MCF 10A (cell line): ENCODE measurements around the gene NYNRIN. TPM values are rescaled to one million over a fixed set of nuclear protein-coding genes. Genes with fewer than 3 reads are reported as not detected.

Experiments
- BruUV-seq: library from RNA; stranded (reverse); fragments of 400-500 nt; replicated peaks from 2 replicates; lab custom pipeline; 2021; lab: Mats Ljungman, UMichigan
- CTCF ChIA-PET: fragments of 300-600 bp; sonication (Branson Sonifier 250); formaldehyde crosslinking; extraction: SDS; loops from one replicate; lab custom pipeline; 2021; ENCODE audit warnings: antibody characterized with exemption, inconsistent platforms; lab: Yijun Ruan, JAX
- POLR2A ChIA-PET: fragments of 300-600, 350-650 bp; sonication (Branson Sonifier 250); formaldehyde crosslinking; extraction: SDS; loops from one replicate; lab custom pipeline; 2020; ENCODE audit warnings: antibody characterized with exemption, inconsistent platforms; lab: Yijun Ruan, JAX
- DNase-seq: peaks from one replicate; pipeline ENCODE4 v3.0.0-alpha.2; 2018; ENCODE audit not compliant: unreplicated experiment
- H3K27ac Mint-ChIP-seq: one replicate; pipeline ENCODE4 v1.8.0; 2022; ENCODE audit warnings: mild to moderate bottlenecking, low read depth, mixed read lengths; ENCODE audit not compliant: unreplicated experiment
- H3K27me3 Mint-ChIP-seq: one replicate; pipeline ENCODE4 v1.8.0; 2022; ENCODE audit warnings: mixed read lengths; ENCODE audit not compliant: insufficient read depth, unreplicated experiment
- H3K36me3 Mint-ChIP-seq: one replicate; pipeline ENCODE4 v1.8.0; 2022; ENCODE audit warnings: mild to moderate bottlenecking, moderate library complexity, mixed read lengths; ENCODE audit not compliant: insufficient read depth, unreplicated experiment
- H3K4me1 Mint-ChIP-seq: one replicate; pipeline ENCODE4 v1.8.0; 2022; ENCODE audit warnings: mixed read lengths; ENCODE audit not compliant: insufficient read depth, unreplicated experiment
- H3K4me3 Mint-ChIP-seq: one replicate; pipeline ENCODE4 v1.8.0; 2022; ENCODE audit warnings: mild to moderate bottlenecking, moderate library complexity, mixed read lengths; ENCODE audit not compliant: unreplicated experiment
- H3K9me3 Mint-ChIP-seq: one replicate; pipeline ENCODE4 v1.8.0; 2022; ENCODE audit warnings: mixed read lengths; ENCODE audit not compliant: unreplicated experiment
- intact Hi-C: fragments of 100-400 bp; cut with micrococcal nuclease; formaldehyde crosslinking; loops from 2 replicates; pipeline ENCODE4 v1.14.1; 2022
- total RNA-seq: library from RNA; stranded (reverse); gene quantifications from 2 replicates; pipeline ENCODE4 v1.2.3, GENCODE V29; 2022
- TF ChIP-seq, protein P1 (sequence below): fragments of 200-600 bp; IDR thresholded peaks from one replicate; pipeline ENCODE4 v1.8.0; 2022; ENCODE audit warnings: antibody characterized with exemption, mild to moderate bottlenecking; ENCODE audit not compliant: unreplicated experiment

NYNRIN gene
- total RNA-seq, 1 experiment from 2014 or later, result not detected

DNA sequence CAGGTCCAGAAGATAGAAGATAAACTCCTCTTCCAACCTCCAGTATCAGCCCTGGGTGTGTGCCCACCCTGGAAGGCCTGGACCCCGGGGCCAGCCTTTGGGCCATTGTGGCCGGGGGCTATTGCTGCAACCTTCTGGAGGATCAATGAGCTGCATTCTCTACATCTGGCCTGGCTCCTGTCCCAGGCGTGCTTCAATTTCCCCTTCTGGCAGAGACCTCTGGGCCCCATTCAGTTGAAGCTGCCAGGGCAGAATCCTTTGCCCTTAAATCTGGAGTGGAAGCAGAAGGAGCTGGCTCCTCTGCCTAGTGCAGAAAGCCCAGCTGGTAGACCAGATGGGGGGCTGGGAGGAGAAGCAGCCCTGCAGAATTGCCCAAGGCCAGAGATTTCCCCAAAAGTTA, 10.0 kb downstream of the NYNRIN start:
- ChIA-PET POLR2A (interaction anchor here (0.6 to 1.3 kb wide), 3 partner anchors 13 to 194 kb away, joined by 3 to 6 read pairs (median 5); no protein-coding TSS in a partner anchor), CTCF (interaction anchor here (0.6 to 10.5 kb wide), 18 partner anchors 8 to 78 kb away, joined by 3 to 109 read pairs (median 5); partner anchors contain the start of gene ADCY4)
- H3K4me3 Mint-ChIP-seq, result no peak overlapping the region
- DNase-seq, result no peak
- BruUV-seq, result no TSS peak
- H3K36me3 Mint-ChIP-seq, result no peaks in the 10 kb centered on the region
- no peaks in the 10 kb centered on the region for H3K9me3 Mint-ChIP-seq
- intact Hi-C loops, result no loop called here
- H3K27ac Mint-ChIP-seq, result no peak overlapping the region
- peaks cover 6% of the 10 kb centered on the region for H3K4me1 Mint-ChIP-seq
- TF ChIP-seq, protein P1, sequence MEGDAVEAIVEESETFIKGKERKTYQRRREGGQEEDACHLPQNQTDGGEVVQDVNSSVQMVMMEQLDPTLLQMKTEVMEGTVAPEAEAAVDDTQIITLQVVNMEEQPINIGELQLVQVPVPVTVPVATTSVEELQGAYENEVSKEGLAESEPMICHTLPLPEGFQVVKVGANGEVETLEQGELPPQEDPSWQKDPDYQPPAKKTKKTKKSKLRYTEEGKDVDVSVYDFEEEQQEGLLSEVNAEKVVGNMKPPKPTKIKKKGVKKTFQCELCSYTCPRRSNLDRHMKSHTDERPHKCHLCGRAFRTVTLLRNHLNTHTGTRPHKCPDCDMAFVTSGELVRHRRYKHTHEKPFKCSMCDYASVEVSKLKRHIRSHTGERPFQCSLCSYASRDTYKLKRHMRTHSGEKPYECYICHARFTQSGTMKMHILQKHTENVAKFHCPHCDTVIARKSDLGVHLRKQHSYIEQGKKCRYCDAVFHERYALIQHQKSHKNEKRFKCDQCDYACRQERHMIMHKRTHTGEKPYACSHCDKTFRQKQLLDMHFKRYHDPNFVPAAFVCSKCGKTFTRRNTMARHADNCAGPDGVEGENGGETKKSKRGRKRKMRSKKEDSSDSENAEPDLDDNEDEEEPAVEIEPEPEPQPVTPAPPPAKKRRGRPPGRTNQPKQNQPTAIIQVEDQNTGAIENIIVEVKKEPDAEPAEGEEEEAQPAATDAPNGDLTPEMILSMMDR, result no peak
- H3K27me3 Mint-ChIP-seq, result no peaks in the 10 kb centered on the region

DNA sequence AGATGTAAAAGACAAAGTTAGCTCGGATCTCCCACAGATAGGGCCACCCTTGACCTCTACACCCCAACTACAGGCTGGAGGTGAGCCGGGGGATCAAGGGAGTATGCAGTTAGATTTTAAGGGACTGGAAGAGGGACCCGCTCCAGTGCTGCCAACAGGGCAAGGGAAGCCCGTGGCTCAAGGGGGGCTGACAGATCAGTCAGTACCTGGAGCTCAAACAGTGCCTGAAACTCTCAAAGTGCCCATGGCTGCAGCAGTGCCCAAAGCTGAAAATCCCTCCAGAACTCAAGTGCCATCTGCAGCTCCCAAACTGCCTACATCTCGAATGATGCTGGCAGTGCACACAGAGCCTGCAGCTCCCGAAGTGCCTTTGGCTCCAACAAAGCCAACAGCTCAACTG, 10.4 kb downstream of the NYNRIN start:
- no peak for DNase-seq
- TF ChIP-seq, protein P1, result no peak
- Mint-ChIP-seq H3K4me1 (peaks cover 1% of the 10 kb centered on the region), H3K36me3 (no peaks in the 10 kb centered on the region), H3K27ac (no peak overlapping the region), H3K4me3 (no peak overlapping the region), H3K9me3 (no peaks in the 10 kb centered on the region), H3K27me3 (no peaks in the 10 kb centered on the region)
- BruUV-seq, result no TSS peak
- ChIA-PET CTCF (interaction anchor here (1.0 to 10.5 kb wide), 18 partner anchors 8 to 79 kb away, joined by 3 to 109 read pairs (median 6); partner anchors contain the start of gene ADCY4), POLR2A (interaction anchor here (0.6 to 1.3 kb wide), 4 partner anchors 13 to 194 kb away, joined by 3 to 6 read pairs (median 4); no protein-coding TSS in a partner anchor)
- intact Hi-C loops, result no loop called here

DNA sequence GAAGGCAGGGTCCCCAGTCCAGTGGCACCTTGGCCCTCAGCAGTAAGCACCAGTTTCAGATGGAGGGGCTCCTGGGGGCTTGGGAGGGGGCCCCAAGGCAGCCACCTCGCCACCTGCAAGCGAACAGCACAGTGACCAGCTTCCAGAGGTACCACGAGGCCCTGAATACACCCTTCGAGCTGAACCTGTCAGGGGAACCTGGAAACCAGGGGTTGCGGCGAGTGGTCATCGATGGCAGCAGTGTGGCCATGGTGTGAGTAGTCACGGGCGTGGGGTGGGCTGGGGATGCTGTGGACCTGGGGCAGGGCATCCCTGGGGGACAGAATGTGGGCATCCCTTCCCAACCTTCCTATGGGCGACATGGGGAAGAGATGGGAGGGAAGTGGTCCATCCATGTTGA, 11.2 kb downstream of the NYNRIN start:
- TF ChIP-seq, protein P1, result no peak
- ChIA-PET CTCF (interaction anchor here (1.0 to 10.5 kb wide), 15 partner anchors 9 to 80 kb away, joined by 3 to 109 read pairs (median 5); partner anchors contain the start of gene ADCY4), POLR2A (interaction anchor here (1.0 to 1.3 kb wide), 3 partner anchors 14 to 76 kb away, joined by 4 to 6 read pairs (median 5); no protein-coding TSS in a partner anchor)
- no peaks in the 10 kb centered on the region for H3K9me3 Mint-ChIP-seq
- H3K27ac Mint-ChIP-seq, result no peak overlapping the region
- no peaks in the 10 kb centered on the region for H3K36me3 Mint-ChIP-seq
- no peaks in the 10 kb centered on the region for H3K27me3 Mint-ChIP-seq
- H3K4me3 Mint-ChIP-seq, result no peak overlapping the region
- intact Hi-C loops, result no loop called here
- H3K4me1 Mint-ChIP-seq, result no peaks in the 10 kb centered on the region
- no TSS peak for BruUV-seq
- DNase-seq, result no peak

DNA sequence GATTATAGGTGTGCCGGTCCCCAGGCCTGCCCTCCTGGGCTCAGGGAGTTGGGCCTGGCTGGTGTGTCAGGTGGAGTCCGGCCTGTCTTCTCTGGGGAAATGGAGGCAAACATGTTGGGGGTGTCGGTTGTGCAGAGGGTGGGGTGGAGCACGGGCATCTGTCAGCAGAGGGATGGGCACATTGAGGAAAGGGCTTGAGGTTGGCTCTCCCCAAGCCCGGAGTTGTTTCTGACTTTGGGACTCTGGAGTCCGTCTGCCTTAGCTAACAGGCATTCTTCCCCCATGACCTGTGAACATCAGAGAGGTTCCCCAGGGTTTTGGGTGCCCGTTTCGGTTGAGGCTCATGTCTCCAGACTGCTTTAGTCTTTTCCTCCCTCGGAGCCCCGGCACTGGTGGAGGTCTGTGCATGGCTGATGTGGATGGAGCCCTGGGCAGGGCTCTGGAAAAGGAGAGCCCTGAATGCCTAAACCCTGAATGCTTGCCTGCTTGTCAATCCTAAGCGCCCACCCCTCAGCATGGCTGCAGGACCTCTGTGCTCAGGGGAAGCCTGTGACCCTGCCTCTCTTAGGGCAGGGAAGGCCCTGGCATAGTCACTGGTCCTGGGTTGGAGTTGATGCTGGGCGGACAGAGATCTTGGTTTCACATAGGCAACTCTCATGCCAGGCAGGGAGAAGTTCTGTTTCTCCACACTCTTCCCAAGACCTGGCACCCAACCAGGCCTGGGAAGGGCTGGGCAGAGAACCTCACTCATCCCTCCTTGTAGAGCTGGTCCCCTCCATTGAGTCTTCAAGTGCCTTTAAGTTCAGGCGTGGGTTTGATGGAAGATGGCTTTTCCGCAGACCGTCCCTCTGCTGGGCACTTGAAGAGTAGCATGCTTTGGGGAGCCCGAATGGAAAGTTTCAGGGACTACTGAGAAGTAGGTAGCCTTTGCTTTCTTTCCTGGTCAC, 12.9 kb downstream of the NYNRIN start:
- Mint-ChIP-seq H3K27me3 (no peaks in the 10 kb centered on the region), H3K4me3 (no peak overlapping the region), H3K4me1 (no peaks in the 10 kb centered on the region), H3K9me3 (no peaks in the 10 kb centered on the region), H3K27ac (no peak overlapping the region), H3K36me3 (no peaks in the 10 kb centered on the region)
- intact Hi-C loops, result loop anchor here (1.0 kb wide), 2 partner anchors 46 to 78 kb away; no protein-coding TSS in a partner anchor
- DNase-seq, result peak; percentile 61
- ChIA-PET POLR2A (no interaction called here), CTCF (interaction anchor here (0.6 to 10.5 kb wide), 17 partner anchors 8 to 147 kb away, joined by 3 to 109 read pairs (median 4); partner anchors contain the start of genes ADCY4, CBLN3, KHNYN and RIPK3)
- TF ChIP-seq, protein P1, result peak; percentile 58
- no TSS peak for BruUV-seq
